Keratinocyte (primary cell): ENCODE data around the gene GPAT3.

ENCODE experiments used
- CTCF ChIP-seq, 3 experiments: IDR thresholded peaks in 1 of 3; conservative IDR thresholded peaks in 1 of 3; optimal IDR thresholded peaks in 1 of 3; 2 replicates in 2 of 3; 3 replicates in 1 of 3; pipeline versions ENCODE3 to v1.5.1; 2011; ENCODE audit warnings: low read length in 3 of 3, mild to moderate bottlenecking in 3 of 3, moderate library complexity in 2 of 3, control low read depth in 1 of 3, inconsistent platforms in 1 of 3; ENCODE audit not compliant: insufficient read depth in 2 of 3; ENCODE audit errors: extremely low read depth in 1 of 3
- EZH2 ChIP-seq: IDR thresholded peaks from one replicate; pipeline ENCODE4 v1.6.1; 2012; ENCODE audit warnings: inconsistent platforms, mild to moderate bottlenecking, low read length, moderate library complexity

GRCh38 chr4:83510442-83510841, 25.5 kb upstream of the GPAT3 start:
- TF ChIP-seq CTCF (optimal IDR thresholded peaks at IDR 0.05 in 1 of 3, IDR thresholded peaks at IDR 0.05 in 1 of 3, conservative IDR thresholded peaks at IDR 0.05 in 1 of 3; ENCODE audit: extremely low read depth in 1 of 3, insufficient read depth in 2 of 3, low read length in 3 of 3) = no peak
- no peak for TF ChIP-seq EZH2
